Cardiac muscle cell (in vitro differentiated cells and primary cell): ENCODE measurements around the gene ZSCAN5B. TPM values are rescaled to one million over a fixed set of nuclear protein-coding genes. Genes with fewer than 3 reads are reported as not detected.

Source experiments
- DNase-seq, 2 donors: peaks; one replicate each; pipeline versions ENCODE4 v3.0.0 to v3.0.0-alpha.2; 2010 to 2017; ENCODE audit warnings: low read depth in 1 of 2, low spot score in 1 of 2
- H3K27ac ChIP-seq: fragments of 200-600 bp; sonication (generic); 2 replicates; pipeline ENCODE4 v1.5.1; 2016
- H3K27me3 ChIP-seq: fragments of 200-600 bp; sonication (generic); 2 replicates; pipeline ENCODE4 v1.6.0; 2016; ENCODE audit warnings: control low read depth
- H3K36me3 ChIP-seq: fragments of 200-600 bp; sonication (generic); 2 replicates; pipeline ENCODE4 v1.5.1; 2016; ENCODE audit warnings: control low read depth
- H3K4me1 ChIP-seq: fragments of 200-600 bp; sonication (generic); 2 replicates; pipeline ENCODE4 v1.8.1; 2017; ENCODE audit warnings: low read depth, mild to moderate bottlenecking, mixed run types
- H3K4me3 ChIP-seq: fragments of 200-600 bp; sonication (generic); 2 replicates; pipeline ENCODE4 v1.5.1; 2016; ENCODE audit warnings: mild to moderate bottlenecking
- H3K9me3 ChIP-seq: fragments of 200-600 bp; sonication (generic); 2 replicates; pipeline ENCODE4 v1.5.1; 2017; ENCODE audit warnings: low read depth, mild to moderate bottlenecking, control low read depth
- polyA plus RNA-seq: library from polyadenylated mRNA; unstranded; fragments of >200 nt; fragmentation: Nextera tagmentation; extraction: Ambion mirVana; gene quantifications from 2 replicates; pipeline ENCODE4 v1.2.1, GENCODE V29; 2016
- total RNA-seq: library from RNA; depleted of rRNA; stranded (reverse); fragments of >200 nt; gene quantifications from 2 replicates; pipeline ENCODE4 v1.2.3, GENCODE V29; 2016
- TF ChIP-seq, protein P1 (sequence below): IDR thresholded peaks from 2 replicates; pipeline ENCODE4 v1.5.1; 2012; ENCODE audit warnings: low read depth, mild to moderate bottlenecking, low read length

ZSCAN5B gene
- total and polyA plus RNA-seq, 2 experiments from 2014 or later = not detected

DNA sequence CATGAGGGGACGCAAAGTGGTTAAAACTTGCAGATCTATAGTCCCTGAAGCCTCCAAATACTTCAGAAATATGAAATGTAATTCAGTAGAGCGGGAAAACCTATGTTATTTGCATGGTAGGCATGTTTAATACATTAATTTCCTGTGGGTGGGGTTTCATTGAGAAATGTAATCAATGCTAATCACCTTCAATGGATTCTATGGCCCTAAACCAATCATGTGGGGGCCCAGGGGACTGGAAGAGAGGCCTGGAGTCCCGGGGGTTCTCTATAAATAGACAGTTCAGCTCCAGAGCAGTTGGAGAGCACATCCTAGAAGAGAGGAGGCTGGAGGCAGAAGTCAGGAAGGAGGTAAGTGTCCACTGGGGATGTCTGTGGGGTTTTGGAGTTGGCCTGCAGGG, 4.4 kb upstream of the ZSCAN5B start, which contains the start of gene ZSCAN5C:
Gene ZSCAN5C, plus strand, starts transcription at position 301 of the 400 bp plus-strand sequence. CDS start 3,641 bp downstream, outside the sequence.
- Histone ChIP-seq H3K4me3 (no peak within 1 kb of the TSS), H3K4me1 (no peaks in the 10 kb centered on the region), H3K27me3 (no peaks in the 10 kb centered on the region), H3K9me3 (no peaks in the 10 kb centered on the region), H3K27ac (no peak within 1 kb of the TSS), H3K36me3 (no peaks in the 10 kb centered on the region)
- no peak for DNase-seq
- TF ChIP-seq, protein P1, sequence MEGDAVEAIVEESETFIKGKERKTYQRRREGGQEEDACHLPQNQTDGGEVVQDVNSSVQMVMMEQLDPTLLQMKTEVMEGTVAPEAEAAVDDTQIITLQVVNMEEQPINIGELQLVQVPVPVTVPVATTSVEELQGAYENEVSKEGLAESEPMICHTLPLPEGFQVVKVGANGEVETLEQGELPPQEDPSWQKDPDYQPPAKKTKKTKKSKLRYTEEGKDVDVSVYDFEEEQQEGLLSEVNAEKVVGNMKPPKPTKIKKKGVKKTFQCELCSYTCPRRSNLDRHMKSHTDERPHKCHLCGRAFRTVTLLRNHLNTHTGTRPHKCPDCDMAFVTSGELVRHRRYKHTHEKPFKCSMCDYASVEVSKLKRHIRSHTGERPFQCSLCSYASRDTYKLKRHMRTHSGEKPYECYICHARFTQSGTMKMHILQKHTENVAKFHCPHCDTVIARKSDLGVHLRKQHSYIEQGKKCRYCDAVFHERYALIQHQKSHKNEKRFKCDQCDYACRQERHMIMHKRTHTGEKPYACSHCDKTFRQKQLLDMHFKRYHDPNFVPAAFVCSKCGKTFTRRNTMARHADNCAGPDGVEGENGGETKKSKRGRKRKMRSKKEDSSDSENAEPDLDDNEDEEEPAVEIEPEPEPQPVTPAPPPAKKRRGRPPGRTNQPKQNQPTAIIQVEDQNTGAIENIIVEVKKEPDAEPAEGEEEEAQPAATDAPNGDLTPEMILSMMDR = no peak

DNA sequence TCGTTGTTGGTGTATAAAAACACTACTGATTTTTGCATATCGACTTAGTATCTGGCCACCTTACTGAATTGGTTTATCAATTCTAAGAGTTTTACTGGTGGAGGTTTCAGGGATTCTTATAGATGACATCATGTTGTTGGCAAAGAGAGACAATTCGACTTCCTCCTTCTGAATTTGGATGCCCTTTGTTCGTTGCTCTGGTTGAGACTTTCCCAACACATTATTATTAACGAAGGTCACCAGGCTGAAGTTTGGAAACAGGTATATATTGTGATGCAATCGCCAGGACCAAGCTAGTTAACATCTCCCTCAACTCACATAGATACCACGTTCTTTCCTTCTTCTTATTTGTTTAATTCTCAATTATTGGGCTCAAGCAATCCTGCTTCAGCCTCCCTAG, 2.1 kb upstream of the ZSCAN5B start:
- Histone ChIP-seq H3K36me3 (no peaks in the 10 kb centered on the region), H3K27ac (no peak overlapping the region), H3K9me3 (no peaks in the 10 kb centered on the region), H3K27me3 (no peaks in the 10 kb centered on the region), H3K4me1 (no peaks in the 10 kb centered on the region), H3K4me3 (no peak overlapping the region)
- TF ChIP-seq, protein P1 = no peak
- no peak for DNase-seq

DNA sequence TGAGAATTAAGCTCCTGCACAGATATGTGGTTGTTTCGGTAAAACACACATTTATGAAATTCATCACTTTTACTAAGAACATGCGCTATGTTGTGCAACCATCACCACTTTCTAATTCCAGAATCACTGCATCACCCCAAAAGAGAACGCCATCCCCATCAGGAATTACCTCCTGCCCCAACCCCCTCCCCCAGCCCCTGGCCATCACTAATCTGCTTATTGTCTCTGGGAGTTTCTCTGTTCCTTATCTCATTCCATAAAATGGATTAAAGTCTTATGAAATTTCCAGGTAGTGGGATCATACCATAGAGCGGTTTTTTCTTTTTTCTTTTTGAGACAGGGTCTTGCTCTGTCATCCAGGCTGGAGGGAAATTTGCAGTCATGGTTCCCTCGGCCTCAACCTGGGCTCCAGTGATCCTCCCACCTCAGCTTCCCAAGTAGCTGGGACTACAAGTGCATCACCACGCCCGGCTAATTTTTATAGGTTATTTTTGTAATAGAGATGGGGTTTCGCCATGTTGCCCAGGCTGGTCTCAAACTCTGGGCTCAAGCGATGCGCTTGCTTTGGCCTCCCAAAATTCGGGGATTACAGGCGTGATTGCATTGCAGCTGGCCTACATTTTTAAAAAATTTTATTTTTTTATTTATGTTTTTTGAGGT, 3.5 kb downstream of the ZSCAN5B start:
- H3K9me3 ChIP-seq = no peaks in the 10 kb centered on the region
- H3K27me3 ChIP-seq = no peaks in the 10 kb centered on the region
- TF ChIP-seq, protein P1 = no peak
- no peak overlapping the region for H3K4me3 ChIP-seq
- no peak for DNase-seq
- H3K4me1 ChIP-seq = no peaks in the 10 kb centered on the region
- H3K27ac ChIP-seq = no peak overlapping the region
- H3K36me3 ChIP-seq = no peaks in the 10 kb centered on the region

DNA sequence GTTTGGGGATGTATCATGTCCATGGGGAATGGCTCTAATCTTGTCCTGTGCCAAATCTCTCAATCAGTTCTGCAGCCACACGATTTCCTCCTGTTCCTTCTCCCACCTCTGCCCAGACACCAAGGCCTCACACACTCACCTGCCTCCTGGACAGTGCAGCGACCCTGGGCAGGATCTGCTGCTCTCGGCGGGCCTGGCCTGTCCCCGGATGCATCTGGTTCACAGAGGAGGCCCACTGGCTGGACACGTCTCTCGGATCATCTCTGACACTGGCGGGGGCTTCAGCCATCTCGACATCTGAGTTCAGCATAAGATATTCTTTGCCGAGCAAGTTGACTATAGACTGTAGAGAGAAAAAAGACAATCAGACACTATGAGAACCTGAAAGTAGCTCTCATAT, 5.9 kb downstream of the ZSCAN5B start:
- H3K27me3 ChIP-seq = no peaks in the 10 kb centered on the region
- H3K27ac ChIP-seq = no peak overlapping the region
- TF ChIP-seq, protein P1 = no peak
- H3K9me3 ChIP-seq = no peaks in the 10 kb centered on the region
- no peaks in the 10 kb centered on the region for H3K36me3 ChIP-seq
- H3K4me3 ChIP-seq = no peak overlapping the region
- no peak for DNase-seq
- no peaks in the 10 kb centered on the region for H3K4me1 ChIP-seq

DNA sequence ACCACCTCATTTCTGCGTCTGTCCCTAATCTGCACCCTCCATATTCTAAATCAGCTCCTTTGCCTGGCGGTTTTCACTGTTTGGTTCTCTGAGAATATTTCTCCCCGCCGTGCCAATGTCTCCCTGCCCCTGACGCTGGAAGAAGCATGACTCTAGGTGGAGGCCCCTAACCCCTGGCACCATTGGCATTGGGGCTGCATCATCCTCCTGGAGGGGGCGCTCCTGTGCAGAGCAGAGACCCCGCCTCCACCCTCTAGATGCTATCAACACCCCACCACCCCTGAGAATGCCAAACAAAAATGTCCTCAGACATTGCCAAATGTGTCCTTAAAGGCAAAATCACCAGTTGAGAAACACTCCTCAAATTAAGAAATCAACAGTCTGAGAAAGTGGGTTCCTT, 6.5 kb downstream of the ZSCAN5B start:
- Histone ChIP-seq H3K4me3 (no peak overlapping the region), H3K27ac (no peak overlapping the region), H3K9me3 (no peaks in the 10 kb centered on the region), H3K36me3 (no peaks in the 10 kb centered on the region), H3K4me1 (no peaks in the 10 kb centered on the region), H3K27me3 (no peaks in the 10 kb centered on the region)
- no peak for DNase-seq
- TF ChIP-seq, protein P1 = no peak
